ENCODE results near the gene ARMH1.
"Not testable (repeated sequence)": the region's sequence is repeated elsewhere in the genome, so short reads cannot be mapped to it uniquely, and the experiment has no call there.

ARMH1 gene

DNA sequence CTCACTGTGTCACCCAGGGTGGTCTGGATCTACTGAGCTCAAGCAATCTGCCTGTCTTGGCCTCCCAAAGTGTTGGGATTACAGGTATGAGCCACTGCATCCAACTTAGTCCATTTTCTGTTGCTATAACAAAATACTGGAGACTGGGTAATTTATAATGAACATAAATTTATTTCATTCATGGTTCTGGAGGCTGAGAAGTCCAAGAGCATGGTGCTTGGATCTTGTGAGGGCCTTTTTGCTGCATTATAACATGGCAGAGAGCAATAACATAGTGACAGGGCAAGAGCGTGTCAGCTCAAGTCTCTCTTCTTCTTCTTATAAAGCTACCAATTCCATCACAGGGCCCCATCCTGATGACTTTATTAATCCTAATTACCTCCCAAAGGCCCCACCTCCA lies 61.5 kb downstream of the ARMH1 start (continued):
- TF ChIP-seq ZNF521 (tag by site-specific recombination; IDR thresholded peaks at IDR 0.05): no peak
- TF ChIP-seq KLF16 (tag by site-specific recombination; IDR thresholded peaks at IDR 0.05): no peak
- TF ChIP-seq, protein P1, sequence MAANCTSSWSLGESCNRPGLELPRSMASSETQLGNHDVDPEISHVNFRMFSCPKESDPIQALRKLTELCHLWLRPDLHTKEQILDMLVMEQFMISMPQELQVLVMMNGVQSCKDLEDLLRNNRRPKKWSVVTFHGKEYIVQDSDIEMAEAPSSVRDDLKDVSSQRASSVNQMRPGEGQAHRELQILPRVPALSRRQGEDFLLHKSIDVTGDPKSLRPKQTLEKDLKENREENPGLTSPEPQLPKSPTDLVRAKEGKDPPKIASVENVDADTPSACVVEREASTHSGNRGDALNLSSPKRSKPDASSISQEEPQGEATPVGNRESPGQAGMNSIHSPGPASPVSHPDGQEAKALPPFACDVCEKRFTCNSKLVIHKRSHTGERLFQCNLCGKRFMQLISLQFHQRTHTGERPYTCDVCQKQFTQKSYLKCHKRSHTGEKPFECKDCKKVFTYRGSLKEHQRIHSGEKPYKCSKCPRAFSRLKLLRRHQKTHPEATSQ (tag by site-specific recombination; IDR thresholded peaks at IDR 0.05): no peak

DNA sequence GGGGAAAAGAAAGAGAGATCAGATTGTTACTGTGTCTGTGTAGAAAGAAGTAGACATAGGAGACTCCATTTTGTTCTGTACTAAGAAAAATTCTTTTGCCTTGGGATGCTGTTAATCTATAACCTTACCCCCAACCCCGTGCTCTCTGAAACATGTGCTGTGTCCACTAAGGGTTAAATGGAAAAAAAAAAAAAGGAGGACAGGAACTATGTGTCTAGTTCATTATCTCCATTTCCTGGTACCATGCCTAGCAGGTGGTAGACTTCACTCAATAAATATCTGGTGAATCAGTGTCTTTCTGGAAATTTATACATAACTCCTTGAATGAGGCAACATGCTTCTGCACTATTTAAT lies 64.4 kb downstream of the ARMH1 start:
- H3K9me3 ChIP-seq (ENCODE audit: control insufficient read depth, insufficient read depth, low read depth, low read length); H3K4me1 ChIP-seq (ENCODE audit: control insufficient read depth, insufficient read depth, low read length): not testable (repeated sequence)
- TF ChIP-seq, protein P2, sequence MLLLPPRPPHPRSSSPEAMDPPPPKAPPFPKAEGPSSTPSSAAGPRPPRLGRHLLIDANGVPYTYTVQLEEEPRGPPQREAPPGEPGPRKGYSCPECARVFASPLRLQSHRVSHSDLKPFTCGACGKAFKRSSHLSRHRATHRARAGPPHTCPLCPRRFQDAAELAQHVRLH (tag by site-specific recombination; IDR thresholded peaks at IDR 0.05): 0 out of 2 replicates have a peak, but pooled peaks have one; percentile 14
- Histone ChIP-seq H3K4me3 (ENCODE audit: low read depth, low read length) (peak overlapping the region; percentile 66), H3K27ac (ENCODE audit: extremely low read depth, low read depth, low read length) (peak overlapping the region; percentile 78; the same call in 1 of the 2 replicates), H3K36me3 (ENCODE audit: control insufficient read depth in 2 of 2, insufficient read depth in 1 of 2, low read length in 2 of 2) (peaks cover 20 to 29% of the 10 kb centered on the region in 2 experiments)
- CTCF ChIA-PET: interaction anchor here (3.4 kb wide), 1 partner anchor 7 kb away, joined by 19 read pairs; the partner anchor contains the start of gene RNU5D-1
- POLR2A ChIA-PET: interaction anchor here (0.6 to 2.3 kb wide), 4 partner anchors 8 to 37 kb away, joined by 3 to 15 read pairs (median 6); partner anchors contain the start of genes RNU5D-1 and RPS8

DNA sequence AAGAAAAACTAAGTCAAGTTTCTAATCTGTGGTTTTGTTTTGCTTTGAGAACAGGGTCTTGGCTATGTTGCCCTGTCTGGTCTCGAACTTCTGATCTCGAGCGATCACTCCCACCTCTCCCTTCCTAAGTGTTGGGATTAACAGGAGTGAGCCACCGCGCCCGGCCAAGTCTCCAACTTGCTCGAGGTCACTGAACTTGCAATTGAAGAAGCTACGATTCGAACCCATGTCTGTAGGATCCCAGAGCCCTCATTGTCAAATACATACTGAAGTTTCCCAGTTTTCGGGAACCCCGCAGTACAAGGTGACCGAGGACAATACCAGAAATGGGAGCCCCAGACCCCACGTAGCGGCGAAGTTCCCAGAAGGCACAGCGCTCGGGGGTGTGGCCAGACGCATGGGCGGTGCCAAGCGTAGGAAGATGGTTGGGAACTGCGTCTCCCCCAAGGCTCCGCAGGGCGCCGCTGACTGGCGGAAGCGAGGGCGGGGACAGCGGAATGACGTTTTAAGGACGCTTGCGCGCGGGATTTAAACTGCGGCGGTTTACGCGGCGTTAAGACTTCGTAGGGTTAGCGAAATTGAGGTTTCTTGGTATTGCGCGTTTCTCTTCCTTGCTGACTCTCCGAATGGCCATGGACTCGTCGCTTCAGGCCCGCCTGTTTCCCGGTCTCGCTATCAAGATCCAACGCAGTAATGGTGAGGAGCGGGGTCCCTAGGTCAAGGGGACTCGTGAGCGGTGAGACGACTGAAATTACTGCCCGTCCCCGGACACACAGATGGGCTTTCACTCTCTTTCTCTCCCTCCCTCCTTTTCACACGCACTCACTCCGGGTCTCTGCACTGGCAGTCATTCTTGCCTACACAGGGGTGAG lies 65.0 kb downstream of the ARMH1 start, which contains the start of gene KIF2C:
Gene KIF2C, plus strand, starts transcription at position 531 of the 872 bp plus-strand sequence. Its CDS starts 96 bp downstream, at position 627.
- ChIA-PET POLR2A (interaction anchor here (0.5 to 2.3 kb wide), 5 partner anchors 9 to 65 kb away, joined by 3 to 15 read pairs (median 4); partner anchors contain the start of genes RNU5D-1 and RPS8), CTCF (interaction anchor here (3.4 kb wide), 1 partner anchor 8 kb away, joined by 19 read pairs; the partner anchor contains the start of gene RNU5D-1)
- peaks cover 3% of the 10 kb centered on the region; the same call in 1 of the 2 replicates for H3K4me1 ChIP-seq (ENCODE audit: control insufficient read depth, insufficient read depth, low read length)
- TF ChIP-seq, protein P2 (tag by site-specific recombination; IDR thresholded peaks at IDR 0.05): peak; percentile 30; the same call in 1 of the 2 replicates
- TF ChIP-seq ZNF24 (tag by site-specific recombination; IDR thresholded peaks at IDR 0.05) (peak; percentile 65; the same call in 1 of the 2 replicates), ZNF274 (IDR thresholded peaks at IDR 0.05; ENCODE audit: low read length) (no peak), ZNF274 (tag by site-specific recombination; IDR thresholded peaks at IDR 0.05; ENCODE audit: borderline replicate concordance) (no peak), ZNF610 (tag by site-specific recombination; IDR thresholded peaks at IDR 0.05; ENCODE audit: borderline replicate concordance) (peak; percentile 51; the same call in 1 of the 2 replicates), ZBTB20 (tag by site-specific recombination; IDR thresholded peaks at IDR 0.05) (peak; percentile 90), ZNF558 (tag by site-specific recombination; IDR thresholded peaks at IDR 0.05) (no peak), ZNF302 (tag by site-specific recombination; IDR thresholded peaks at IDR 0.05; ENCODE audit: low read depth) (no peak), ZBTB21 (tag by site-specific recombination; IDR thresholded peaks at IDR 0.05) (peak; percentile 95), ZBTB10 (tag by site-specific recombination; IDR thresholded peaks at IDR 0.05) (peak; percentile 70; the same call in 1 of the 2 replicates), ZNF521 (tag by site-specific recombination; IDR thresholded peaks at IDR 0.05) (no peak), PATZ1 (tag by site-specific recombination; IDR thresholded peaks at IDR 0.05) (0 out of 2 replicates have a peak, but pooled peaks have one; percentile 42), ZNF560 (tag by site-specific recombination; IDR thresholded peaks at IDR 0.05; ENCODE audit: borderline replicate concordance) (no peak), MYNN (tag by site-specific recombination; IDR thresholded peaks at IDR 0.05; ENCODE audit: borderline replicate concordance) (0 out of 2 replicates have a peak, but pooled peaks have one; percentile 35), IKZF3 (tag by site-specific recombination; IDR thresholded peaks at IDR 0.05) (peak; percentile 88), ZNF48 (tag by site-specific recombination; IDR thresholded peaks at IDR 0.05) (no peak), ZNF223 (tag by site-specific recombination; IDR thresholded peaks at IDR 0.05) (no peak), ZNF426 (tag by site-specific recombination; IDR thresholded peaks at IDR 0.05) (no peak), ZNF10 (tag by site-specific recombination; IDR thresholded peaks at IDR 0.05) (no peak), ZNF624 (tag by site-specific recombination; IDR thresholded peaks at IDR 0.05) (no peak), ZNF548 (tag by site-specific recombination; IDR thresholded peaks at IDR 0.05) (no peak), ZNF239 (tag by site-specific recombination; IDR thresholded peaks at IDR 0.05) (no peak)

More for the DNA sequence above, 65.0 kb downstream of the ARMH1 start, which contains the start of gene KIF2C:
- Histone ChIP-seq H3K36me3 (ENCODE audit: control insufficient read depth in 2 of 2, insufficient read depth in 1 of 2, low read length in 2 of 2) (peaks cover 26 to 35% of the 10 kb centered on the region in 2 experiments), H3K4me3 (ENCODE audit: low read depth, low read length) (peak within 1 kb of the TSS; percentile 66), H3K27ac (ENCODE audit: extremely low read depth, low read depth, low read length) (peak within 1 kb of the TSS; percentile 78), H3K9me3 (ENCODE audit: control insufficient read depth, insufficient read depth, low read depth, low read length) (no peaks in the 10 kb centered on the region)

Measured in HEK293 (cell line).